Testis (tissue), 3 donors: Measurements from ENCODE around the gene RAI1. TPM values are rescaled to one million over a fixed set of nuclear protein-coding genes. Genes with fewer than 3 reads are reported as not detected.

Experiments used
- DNase-seq: peaks from one replicate; pipeline ENCODE4 v3.0.0-alpha.2; 2019
- H3K27ac ChIP-seq, 2 donors: fragments of 200-600 bp; sonication (generic); one replicate each; pipeline ENCODE4 v1.5.1; 2019
- H3K27me3 ChIP-seq: fragments of 200-600 bp; sonication (generic); one replicate; pipeline ENCODE4 v1.5.1; 2019
- H3K36me3 ChIP-seq: fragments of 200-600 bp; sonication (generic); one replicate; pipeline ENCODE4 v1.5.1; 2017; ENCODE audit warnings: low read depth; ENCODE audit errors: missing control alignments
- H3K4me1 ChIP-seq: fragments of 200-600 bp; sonication (generic); one replicate; pipeline ENCODE4 v1.5.1; 2019
- H3K4me3 ChIP-seq, 2 donors: fragments of 200-600 bp; sonication (generic); one replicate each; pipeline ENCODE4 v1.5.1; 2017 to 2019
- H3K9me3 ChIP-seq: fragments of 200-600 bp; sonication (generic); one replicate; pipeline ENCODE4 v1.5.1; 2017
- POLR2A ChIP-seq: fragments of 450-650 bp; IDR thresholded peaks from one replicate; pipeline ENCODE4 v1.6.1; 2017; ENCODE audit warnings: antibody characterized with exemption, mild to moderate bottlenecking, moderate library complexity
- WGBS, 2 donors: methylation state at CpG; one replicate each; pipeline ENCODE4 v1.1.5; 2018; 5-methylcytosine and 5-hydroxymethylcytosine counted together
- intact Hi-C: fragments of 100-400 bp; cut with DNase I; formaldehyde crosslinking; loops from one replicate; pipeline ENCODE4 v1.15.1; 2023; ENCODE audit warnings: low total_unique reads
- polyA plus RNA-seq: library from polyadenylated mRNA; stranded (reverse); fragments of 350-450 nt; fragmentation: Illumina TruSeq; extraction: RNeasy Lipid Tissue Mini Kit (QIAGEN cat#74804); gene quantifications from one replicate; pipeline ENCODE4 v1.2.3, GENCODE V29; 2014; ENCODE audit warnings: low read depth, low replicate concordance; ENCODE audit not compliant: insufficient read depth
- total RNA-seq, 2 donors: library from RNA; depleted of rRNA; stranded (reverse); fragments of >200 nt; gene quantifications; one replicate each; pipeline ENCODE4 v1.2.3, GENCODE V29; 2016
- TF ChIP-seq, protein P1 (sequence below), 3 experiments: fragments of 450-650 bp in 2 of 3; fragments of 200-600 bp in 1 of 3; sonication (generic) in 1 of 3; IDR thresholded peaks; one replicate each; pipeline ENCODE4 v1.5.1; 2016 to 2019; ENCODE audit warnings: antibody characterized with exemption in 3 of 3, mild to moderate bottlenecking in 2 of 3, moderate library complexity in 1 of 3

The RAI1 gene
- total and polyA plus RNA-seq, 3 donors from 2014 or later: 17.5 to 44.5 (median 42.8) TPM

DNA sequence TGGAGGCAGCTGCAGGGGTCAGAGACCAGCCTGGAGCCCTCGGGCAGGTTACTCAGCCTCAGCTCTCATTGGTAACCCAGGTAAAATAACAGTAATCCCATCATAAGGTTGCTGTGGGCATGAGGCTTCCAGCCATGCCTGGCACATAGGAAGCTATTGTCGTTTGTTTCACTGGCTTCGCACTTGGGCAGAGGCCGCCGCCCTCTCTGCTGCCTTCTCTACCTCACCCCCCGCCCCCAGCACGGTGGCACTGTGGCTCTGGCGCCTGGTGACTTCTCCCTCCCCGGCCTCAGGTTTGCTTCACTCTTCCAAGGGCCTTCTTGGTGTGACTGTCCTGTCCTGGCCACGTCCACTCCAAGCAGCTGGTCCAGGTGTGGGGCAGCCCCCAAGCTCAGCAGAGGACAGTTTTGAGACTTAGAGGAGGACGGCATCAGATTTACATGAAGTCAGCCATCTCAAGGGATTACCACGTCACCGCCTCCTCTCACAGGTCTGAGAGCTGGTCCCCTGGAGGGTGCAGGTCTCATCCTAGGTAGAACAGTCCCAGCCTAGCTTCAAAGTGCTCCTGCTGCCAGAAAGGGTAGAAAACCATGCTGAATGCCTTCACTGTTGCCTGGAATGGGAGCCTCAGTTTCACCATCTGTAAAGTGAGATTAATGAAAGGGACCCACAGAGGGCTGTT, 120.7 kb downstream of the RAI1 start:
- no peak for DNase-seq
- Histone ChIP-seq H3K9me3 (no peaks in the 10 kb centered on the region), H3K4me3 (no peak overlapping the region), H3K27me3 (no peaks in the 10 kb centered on the region), H3K4me1 (no peaks in the 10 kb centered on the region), H3K27ac (no peak overlapping the region), H3K36me3 (no peaks in the 10 kb centered on the region)
- TF ChIP-seq, protein P1, sequence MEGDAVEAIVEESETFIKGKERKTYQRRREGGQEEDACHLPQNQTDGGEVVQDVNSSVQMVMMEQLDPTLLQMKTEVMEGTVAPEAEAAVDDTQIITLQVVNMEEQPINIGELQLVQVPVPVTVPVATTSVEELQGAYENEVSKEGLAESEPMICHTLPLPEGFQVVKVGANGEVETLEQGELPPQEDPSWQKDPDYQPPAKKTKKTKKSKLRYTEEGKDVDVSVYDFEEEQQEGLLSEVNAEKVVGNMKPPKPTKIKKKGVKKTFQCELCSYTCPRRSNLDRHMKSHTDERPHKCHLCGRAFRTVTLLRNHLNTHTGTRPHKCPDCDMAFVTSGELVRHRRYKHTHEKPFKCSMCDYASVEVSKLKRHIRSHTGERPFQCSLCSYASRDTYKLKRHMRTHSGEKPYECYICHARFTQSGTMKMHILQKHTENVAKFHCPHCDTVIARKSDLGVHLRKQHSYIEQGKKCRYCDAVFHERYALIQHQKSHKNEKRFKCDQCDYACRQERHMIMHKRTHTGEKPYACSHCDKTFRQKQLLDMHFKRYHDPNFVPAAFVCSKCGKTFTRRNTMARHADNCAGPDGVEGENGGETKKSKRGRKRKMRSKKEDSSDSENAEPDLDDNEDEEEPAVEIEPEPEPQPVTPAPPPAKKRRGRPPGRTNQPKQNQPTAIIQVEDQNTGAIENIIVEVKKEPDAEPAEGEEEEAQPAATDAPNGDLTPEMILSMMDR (IDR thresholded peaks at IDR 0.05): no peak
- TF ChIP-seq POLR2A: no peak
- intact Hi-C loops: no loop called here
- WGBS, 2 donors: 81 to 89% methylated on average over 8 to 13 of the region's 13 CpGs

DNA sequence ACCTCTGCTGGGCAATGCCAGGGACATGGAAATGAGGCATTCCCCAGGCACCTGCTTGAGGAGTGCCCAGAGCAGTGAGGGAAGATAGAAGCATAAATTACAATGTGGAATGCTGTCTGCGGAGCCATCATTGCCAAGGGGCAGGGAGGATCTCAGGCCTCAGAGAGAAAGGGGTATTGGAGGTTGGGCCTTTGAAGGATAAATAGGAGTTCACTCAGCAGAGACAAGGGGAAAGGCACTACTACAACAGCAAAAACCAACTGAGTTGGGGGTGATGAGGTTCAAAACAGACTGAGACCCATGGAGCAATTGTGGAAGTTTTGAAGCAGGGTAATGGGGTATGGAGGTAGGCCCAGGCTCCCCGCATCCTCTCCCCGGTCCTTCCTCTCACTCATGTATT, 122.7 kb downstream of the RAI1 start:
- TF ChIP-seq POLR2A: no peak
- TF ChIP-seq, protein P1 (IDR thresholded peaks at IDR 0.05): no peak
- no peak overlapping the region for H3K4me3 ChIP-seq
- 88 to 93% methylated on average over 3 of the region's 3 CpGs for WGBS, 2 donors
- no peaks in the 10 kb centered on the region for H3K9me3 ChIP-seq
- H3K27ac ChIP-seq: no peak overlapping the region
- no peaks in the 10 kb centered on the region for H3K27me3 ChIP-seq
- DNase-seq: no peak
- intact Hi-C loops: no loop called here
- no peaks in the 10 kb centered on the region for H3K4me1 ChIP-seq
- no peaks in the 10 kb centered on the region for H3K36me3 ChIP-seq

DNA sequence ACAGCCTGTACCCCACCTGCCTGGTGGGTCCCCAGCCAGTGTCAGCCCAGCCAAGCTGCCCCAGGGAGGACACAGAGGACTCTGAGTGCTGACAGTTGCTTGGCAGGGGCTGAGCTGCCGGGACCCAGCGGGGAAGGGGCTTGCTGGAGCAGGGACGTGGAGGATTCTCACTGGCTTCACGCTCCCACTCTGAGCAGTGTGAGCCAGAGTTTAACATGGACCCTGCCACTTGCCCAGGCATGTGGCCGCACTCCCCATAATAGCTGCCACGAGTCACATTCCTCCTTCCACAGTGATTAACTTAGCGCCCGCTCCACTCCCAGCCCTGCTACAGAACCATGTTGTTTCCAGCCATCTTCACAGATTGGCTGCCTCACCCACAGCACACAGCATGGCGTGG, 124.3 kb downstream of the RAI1 start:
- H3K27ac ChIP-seq: no peak overlapping the region
- intact Hi-C loops: no loop called here
- H3K36me3 ChIP-seq: no peaks in the 10 kb centered on the region
- H3K4me3 ChIP-seq: no peak overlapping the region
- H3K4me1 ChIP-seq: peaks cover 5% of the 10 kb centered on the region
- WGBS, 2 donors: 80 to 84% methylated on average over 9 of the region's 9 CpGs
- H3K9me3 ChIP-seq: no peaks in the 10 kb centered on the region
- TF ChIP-seq, protein P1 (IDR thresholded peaks at IDR 0.05): no peak
- TF ChIP-seq POLR2A: no peak
- no peak for DNase-seq
- no peaks in the 10 kb centered on the region for H3K27me3 ChIP-seq

DNA sequence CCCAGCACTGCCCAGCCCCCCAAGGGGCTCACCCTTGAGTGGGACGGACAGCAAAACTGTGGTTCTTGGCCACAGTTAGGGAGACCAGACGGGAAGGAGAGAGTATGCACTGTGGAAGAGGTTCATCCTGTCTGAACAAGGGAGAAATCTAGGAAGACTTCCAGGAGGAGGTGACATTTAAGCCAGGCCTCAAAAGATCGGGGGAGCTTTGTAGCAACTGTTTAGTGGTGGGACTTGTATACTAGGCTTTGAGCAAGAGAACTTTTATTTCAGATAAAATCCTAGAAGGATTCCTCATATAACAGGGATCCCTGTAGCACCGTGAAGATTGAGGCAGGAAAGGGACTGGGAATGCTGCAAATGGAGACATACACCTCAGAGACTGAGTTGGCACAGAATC, 124.8 kb downstream of the RAI1 start:
- 90 to 95% methylated on average over 4 of the region's 4 CpGs for WGBS, 2 donors
- Histone ChIP-seq H3K27ac (no peak overlapping the region), H3K4me1 (peaks cover 9% of the 10 kb centered on the region)

More for the DNA sequence above, 124.8 kb downstream of the RAI1 start:
- DNase-seq: no peak
- TF ChIP-seq, protein P1 (IDR thresholded peaks at IDR 0.05): no peak
- TF ChIP-seq POLR2A: no peak
- Histone ChIP-seq H3K36me3 (no peaks in the 10 kb centered on the region), H3K27me3 (no peaks in the 10 kb centered on the region), H3K4me3 (no peak overlapping the region), H3K9me3 (no peaks in the 10 kb centered on the region)
- intact Hi-C loops: no loop called here
